GM19328 (cell line): ENCODE results near the gene ZBTB44.
"Not testable (repeated sequence)": the region's sequence is repeated elsewhere in the genome, so short reads cannot be mapped to it uniquely, and the experiment has no call there.

ENCODE experiments used
- ATAC-seq: cut with Tn5 transposase; IDR thresholded peaks from one replicate; pipeline ENCODE4 v1.9.1; 2021; ENCODE audit warnings: mild to moderate bottlenecking, moderate library complexity; ENCODE audit not compliant: unreplicated experiment

ZBTB44 gene

GRCh38 chr11:130251763-130252162 lies 63.0 kb downstream of the ZBTB44 start:
- not testable (repeated sequence) for ATAC-seq

GRCh38 chr11:130249929-130250328 lies 64.8 kb downstream of the ZBTB44 start:
- ATAC-seq: not testable (repeated sequence)

- ATAC-seq: no peak
Observed at GRCh38 chr11:130249371-130249770, 65.3 kb downstream of the ZBTB44 start.

GRCh38 chr11:130247319-130247718 lies 67.4 kb downstream of the ZBTB44 start:
- ATAC-seq: no peak

GRCh38 chr11:130246738-130247137 lies 68.0 kb downstream of the ZBTB44 start:
- no peak for ATAC-seq

- no peak for ATAC-seq
Observed at GRCh38 chr11:130246270-130246669, 68.4 kb downstream of the ZBTB44 start.

- ATAC-seq: not testable (repeated sequence)
Observed at GRCh38 chr11:130245375-130245774, 69.3 kb downstream of the ZBTB44 start.

- no peak for ATAC-seq
Observed at GRCh38 chr11:130244848-130245247, 69.9 kb downstream of the ZBTB44 start.

GRCh38 chr11:130243816-130244215 lies 70.9 kb downstream of the ZBTB44 start:
- peak; percentile 53 for ATAC-seq

- no peak for ATAC-seq
Observed at GRCh38 chr11:130241713-130242112, 73.0 kb downstream of the ZBTB44 start.

- no peak for ATAC-seq
Observed at GRCh38 chr11:130237282-130238006, 77.3 kb downstream of the ZBTB44 start.

GRCh38 chr11:130234315-130234714 lies 80.4 kb downstream of the ZBTB44 start:
- no peak for ATAC-seq

- not testable (repeated sequence) for ATAC-seq
Observed at GRCh38 chr11:130233888-130234287, 80.8 kb downstream of the ZBTB44 start.

GRCh38 chr11:130233486-130233885 lies 81.2 kb downstream of the ZBTB44 start:
- not testable (repeated sequence) for ATAC-seq

GRCh38 chr11:130227373-130227772 lies 87.3 kb downstream of the ZBTB44 start:
- no peak for ATAC-seq

GRCh38 chr11:130223291-130223971 lies 91.3 kb downstream of the ZBTB44 start:
- ATAC-seq: no peak

GRCh38 chr11:130220311-130221035 lies 94.2 kb downstream of the ZBTB44 start:
- no peak for ATAC-seq

GRCh38 chr11:130219148-130219547 lies 95.6 kb downstream of the ZBTB44 start:
- ATAC-seq: no peak

GRCh38 chr11:130218501-130219070 lies 96.1 kb downstream of the ZBTB44 start:
- ATAC-seq: no peak

- no peak for ATAC-seq
Observed at GRCh38 chr11:130217133-130218031, 97.3 kb downstream of the ZBTB44 start.
